ENCODE measurements around the gene KCNE1.

DNA sequence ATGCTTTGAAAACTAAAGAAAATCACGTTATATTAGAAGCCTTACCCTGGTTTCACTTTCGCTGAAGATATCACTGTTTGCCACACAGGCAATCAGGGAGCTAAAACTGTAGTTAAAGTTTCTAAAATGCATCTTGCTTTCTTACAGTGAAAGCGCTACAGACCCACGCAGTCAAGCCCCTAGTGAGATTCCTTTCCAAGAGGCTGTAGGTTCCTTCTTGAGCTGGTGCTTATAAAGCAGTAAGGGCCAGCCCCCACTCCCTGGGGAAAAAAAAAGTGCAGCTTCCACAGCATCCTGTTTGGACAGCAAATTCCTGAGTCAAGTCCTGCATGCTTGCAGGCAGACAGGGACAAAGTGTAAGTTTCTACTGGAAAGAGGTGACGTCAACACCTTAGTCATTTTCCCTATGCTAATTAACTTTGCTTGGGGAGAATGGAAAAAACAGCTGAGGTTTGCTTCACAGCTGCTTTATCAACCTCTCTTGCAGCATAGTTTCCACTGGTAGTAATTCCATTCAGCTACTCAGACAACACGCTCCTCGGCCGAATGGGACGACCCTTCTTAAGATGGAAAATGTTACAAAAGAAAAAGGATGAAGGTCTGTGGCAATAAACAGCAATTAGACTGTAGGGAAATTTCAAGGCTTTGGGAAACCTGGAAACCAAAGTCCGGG, 14.7 kb upstream of the KCNE1 start:
- TF ChIP-seq, protein P1, sequence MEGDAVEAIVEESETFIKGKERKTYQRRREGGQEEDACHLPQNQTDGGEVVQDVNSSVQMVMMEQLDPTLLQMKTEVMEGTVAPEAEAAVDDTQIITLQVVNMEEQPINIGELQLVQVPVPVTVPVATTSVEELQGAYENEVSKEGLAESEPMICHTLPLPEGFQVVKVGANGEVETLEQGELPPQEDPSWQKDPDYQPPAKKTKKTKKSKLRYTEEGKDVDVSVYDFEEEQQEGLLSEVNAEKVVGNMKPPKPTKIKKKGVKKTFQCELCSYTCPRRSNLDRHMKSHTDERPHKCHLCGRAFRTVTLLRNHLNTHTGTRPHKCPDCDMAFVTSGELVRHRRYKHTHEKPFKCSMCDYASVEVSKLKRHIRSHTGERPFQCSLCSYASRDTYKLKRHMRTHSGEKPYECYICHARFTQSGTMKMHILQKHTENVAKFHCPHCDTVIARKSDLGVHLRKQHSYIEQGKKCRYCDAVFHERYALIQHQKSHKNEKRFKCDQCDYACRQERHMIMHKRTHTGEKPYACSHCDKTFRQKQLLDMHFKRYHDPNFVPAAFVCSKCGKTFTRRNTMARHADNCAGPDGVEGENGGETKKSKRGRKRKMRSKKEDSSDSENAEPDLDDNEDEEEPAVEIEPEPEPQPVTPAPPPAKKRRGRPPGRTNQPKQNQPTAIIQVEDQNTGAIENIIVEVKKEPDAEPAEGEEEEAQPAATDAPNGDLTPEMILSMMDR (IDR thresholded peaks at IDR 0.05): no peak
- TF ChIP-seq POLR2A (IDR thresholded peaks at IDR 0.05): peak in 1 of 2 donors; percentile 40

Data from tibial nerve (tissue), 3 donors.